ENCODE measurements around the gene PDXK. TPM values are rescaled to one million over a fixed set of nuclear protein-coding genes. Genes with fewer than 3 reads are reported as not detected.

Gene PDXK
- total RNA-seq, 4 donors from 2014 or later, result 58.8 to 111 (median 93.5) TPM

- peak; percentile 5 for ATAC-seq (ENCODE audit: low FRiP score)
- no peak for TF ChIP-seq CTCF (IDR thresholded peaks at IDR 0.05)
Measured at GRCh38 chr21:43739621-43740435, 20.9 kb downstream of the PDXK start.

GRCh38 chr21:43740497-43741156 lies 21.7 kb downstream of the PDXK start:
- ATAC-seq (ENCODE audit: low FRiP score) (peak; percentile 62), DNase-seq (ENCODE audit: low spot score) (no peak)
- TF ChIP-seq CTCF (IDR thresholded peaks at IDR 0.05), result no peak

More at GRCh38 chr21:43739621-43740435, 20.9 kb downstream of the PDXK start:
- DNase-seq (ENCODE audit: low spot score), result no peak

GRCh38 chr21:43741423-43742096 lies 22.6 kb downstream of the PDXK start:
- no peak for DNase-seq (ENCODE audit: low spot score)
- no peak for ATAC-seq (ENCODE audit: low FRiP score)
- no peak for TF ChIP-seq CTCF (IDR thresholded peaks at IDR 0.05)

GRCh38 chr21:43743947-43744346 lies 25.0 kb downstream of the PDXK start:
- ATAC-seq (ENCODE audit: low FRiP score) (no peak), DNase-seq (ENCODE audit: low spot score) (no peak)
- no peak for TF ChIP-seq CTCF (IDR thresholded peaks at IDR 0.05)

- TF ChIP-seq CTCF (IDR thresholded peaks at IDR 0.05), result no peak
- no peak for ATAC-seq (ENCODE audit: low FRiP score)
Measured at GRCh38 chr21:43744725-43745124, 25.8 kb downstream of the PDXK start.

GRCh38 chr21:43745772-43746517 lies 27.0 kb downstream of the PDXK start:
- TF ChIP-seq CTCF (IDR thresholded peaks at IDR 0.05), result no peak
- ATAC-seq (ENCODE audit: low FRiP score), result no peak

More at GRCh38 chr21:43744725-43745124, 25.8 kb downstream of the PDXK start:
- no peak for DNase-seq (ENCODE audit: low spot score)

More at GRCh38 chr21:43745772-43746517, 27.0 kb downstream of the PDXK start:
- DNase-seq (ENCODE audit: low spot score), result no peak

Measured in omental fat pad (tissue), 4 donors.